BLaER1 treated with 17β-estradiol and CSF1 and Interleukin-3, amounts not matched to agents 10 nM and 100 nM (cell line): ENCODE results near the gene YTHDF2.

Experiments used
- H3K27ac ChIP-seq, 11 experiments: shearing (Covaris generic); formaldehyde crosslinking; 2 replicates each; pipeline ENCODE4 v1.8.1; 2022
- H3K27me3 ChIP-seq, 11 experiments: shearing (Covaris generic); formaldehyde crosslinking; 2 replicates each; pipeline ENCODE4 v1.8.1; 2022
- H3K36me3 ChIP-seq, 11 experiments: shearing (Covaris generic); formaldehyde crosslinking; 2 replicates each; pipeline ENCODE4 v1.8.1; 2022
- H3K4me1 ChIP-seq, 10 experiments: shearing (Covaris generic); formaldehyde crosslinking; 2 replicates each; pipeline ENCODE4 v1.8.1; 2022
- H3K4me2 ChIP-seq, 11 experiments: shearing (Covaris generic); formaldehyde crosslinking; 2 replicates each; pipeline ENCODE4 v1.8.1; 2022
- H3K4me3 ChIP-seq, 10 experiments: shearing (Covaris generic); formaldehyde crosslinking; 2 replicates each; pipeline ENCODE4 v1.8.1; 2022
- H3K9ac ChIP-seq, 11 experiments: shearing (Covaris generic); formaldehyde crosslinking; 2 replicates each; pipeline ENCODE4 v1.8.1; 2022
- H3K9me3 ChIP-seq, 11 experiments: shearing (Covaris generic); formaldehyde crosslinking; replicated peaks in 1 of 11; 2 replicates each; pipeline ENCODE4 v1.8.1; 2022
- H4K20me1 ChIP-seq, 11 experiments: shearing (Covaris generic); formaldehyde crosslinking; 2 replicates each; pipeline ENCODE4 v1.8.1; 2022
- Cebpa-rat ChIP-seq, 11 experiments: shearing (Covaris generic); IDR thresholded peaks; 2 replicates each; pipeline ENCODE4 v1.8.1; 2022

The YTHDF2 gene

GRCh38 chr1:28775121-28775942, 38.6 kb downstream of the YTHDF2 start:
- H3K27ac ChIP-seq = peak overlapping the region in 2 of 11 experiments; percentile 19 to 23; a peak in 3 of 22 replicates

DNA sequence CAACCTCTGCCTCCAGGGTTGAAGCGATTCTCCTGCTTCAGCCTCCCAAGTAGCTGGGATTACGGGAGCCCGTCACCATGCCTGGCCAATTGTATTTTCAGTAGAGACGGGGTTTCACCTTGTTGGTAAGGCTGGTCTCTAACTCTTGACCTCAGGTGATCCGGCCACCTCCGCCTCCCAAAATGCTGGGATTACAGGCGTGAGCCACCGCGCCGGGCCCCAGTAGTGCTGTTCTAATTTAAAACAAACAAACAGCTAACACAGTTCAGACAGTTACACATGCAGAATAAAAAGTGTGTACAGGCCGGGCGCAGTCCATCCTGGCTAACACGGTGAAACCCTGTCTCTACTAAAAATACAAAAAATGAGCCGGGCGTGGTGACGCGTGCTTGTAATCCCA, 39.6 kb downstream of the YTHDF2 start:
- Histone ChIP-seq H4K20me1 (peaks cover 32 to 56% (median 44%) of the 10 kb centered on the region in 11 experiments; a peak in 21 of 22 replicates), H3K36me3 (peaks cover 26 to 51% (median 43%) of the 10 kb centered on the region in 11 experiments), H3K4me2 (no peak overlapping the region), H3K9me3 (no peaks in the 10 kb centered on the region), H3K4me1 (peaks cover 6 to 46% (median 32%) of the 10 kb centered on the region in 10 experiments; a peak in 19 of 20 replicates), H3K9ac (no peak overlapping the region), H3K27me3 (no peaks in the 10 kb centered on the region), H3K4me3 (no peak overlapping the region), H3K27ac (no peak overlapping the region)
- TF ChIP-seq Cebpa-rat (IDR thresholded peaks at IDR 0.05) = no peak

More at GRCh38 chr1:28775121-28775942, 38.6 kb downstream of the YTHDF2 start:
- no peak for TF ChIP-seq Cebpa-rat (IDR thresholded peaks at IDR 0.05)
- H3K36me3 ChIP-seq = peaks cover 34 to 61% (median 53%) of the 10 kb centered on the region in 11 experiments
- H3K4me3 ChIP-seq = peak overlapping the region in 5 of 10 experiments; percentile 7 to 45 (median 35); a peak in 5 of 20 replicates
- peaks cover 42 to 66% (median 54%) of the 10 kb centered on the region in 11 experiments; a peak in 21 of 22 replicates for H4K20me1 ChIP-seq
- no peaks in the 10 kb centered on the region for H3K9me3 ChIP-seq
- peaks cover 6 to 36% (median 26%) of the 10 kb centered on the region in 10 experiments; a peak in 19 of 20 replicates for H3K4me1 ChIP-seq
- H3K4me2 ChIP-seq = peak overlapping the region; percentile 8 to 64 (median 35); a peak in 18 of 22 replicates
- H3K9ac ChIP-seq = peak overlapping the region in 3 of 11 experiments; percentile 0 to 15 (median 4); a peak in 1 of 22 replicates
- H3K27me3 ChIP-seq = no peaks in the 10 kb centered on the region

DNA sequence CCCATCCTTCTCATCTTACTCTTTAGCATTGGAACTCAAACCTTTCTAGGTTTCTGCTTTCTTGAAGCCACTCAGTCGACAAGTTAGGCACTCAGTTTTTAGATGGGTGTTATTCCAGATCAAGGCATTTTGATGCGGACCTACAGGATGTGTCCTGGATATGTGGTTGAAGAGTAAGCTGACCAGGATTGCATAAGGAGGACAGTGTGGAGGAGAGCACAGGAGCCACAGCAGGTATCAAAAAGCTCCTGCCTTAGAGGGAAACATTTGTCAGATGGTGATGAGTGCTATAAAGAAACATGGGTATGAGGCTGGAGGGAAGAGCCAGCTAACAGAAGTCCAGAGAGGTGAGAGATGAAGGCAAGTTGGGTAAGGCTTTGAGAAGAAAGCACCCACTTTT, 41.3 kb downstream of the YTHDF2 start:
- peak overlapping the region in 1 of 11 experiments; percentile 7; a peak in 1 of 22 replicates for H3K4me2 ChIP-seq
- no peaks in the 10 kb centered on the region for H3K9me3 ChIP-seq
- peaks cover 14 to 34% (median 27%) of the 10 kb centered on the region in 11 experiments; a peak in 19 of 22 replicates for H3K36me3 ChIP-seq
- H3K4me1 ChIP-seq = peaks cover 6 to 61% (median 43%) of the 10 kb centered on the region in 10 experiments; a peak in 19 of 20 replicates
- H3K4me3 ChIP-seq = no peak overlapping the region
- no peak overlapping the region for H3K27ac ChIP-seq
- H3K9ac ChIP-seq = no peak overlapping the region
- H3K27me3 ChIP-seq = no peaks in the 10 kb centered on the region
- TF ChIP-seq Cebpa-rat (IDR thresholded peaks at IDR 0.05) = no peak
- peaks cover 15 to 39% (median 27%) of the 10 kb centered on the region in 11 experiments; a peak in 21 of 22 replicates for H4K20me1 ChIP-seq

DNA sequence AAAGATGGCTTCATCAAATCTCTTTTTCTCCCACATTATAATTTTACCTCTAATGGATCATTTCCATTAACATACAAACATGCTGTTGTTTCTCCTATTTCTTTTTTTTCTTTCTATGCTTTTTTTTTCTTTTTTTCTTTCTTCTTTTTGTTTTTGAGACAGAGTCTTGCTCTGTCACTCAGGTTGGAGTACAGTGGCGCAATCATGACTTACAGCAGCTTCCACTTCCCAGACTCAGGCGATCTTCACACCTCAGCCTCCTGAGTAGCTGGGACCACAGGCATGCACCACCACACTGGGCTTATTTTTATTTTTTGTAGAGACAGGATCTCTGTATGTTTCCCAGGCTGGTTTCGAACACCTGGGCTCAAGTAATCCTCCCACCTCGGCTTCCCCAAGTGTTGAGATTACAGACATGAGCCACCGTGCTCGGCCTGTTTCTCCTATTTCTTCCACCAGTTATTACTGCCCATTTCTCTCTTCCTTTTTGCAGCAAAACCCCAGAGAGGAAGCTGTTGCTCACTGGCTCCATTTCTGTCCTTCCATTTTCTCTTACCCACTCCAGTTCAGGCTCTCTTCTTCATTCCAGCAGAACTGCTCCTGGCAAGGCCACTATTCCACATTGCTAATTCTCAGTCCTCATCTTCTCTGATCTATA, 43.1 kb downstream of the YTHDF2 start:
- H3K4me2 ChIP-seq = peak overlapping the region in 10 of 11 experiments; percentile 11 to 75 (median 50); a peak in 19 of 22 replicates
- H3K27me3 ChIP-seq = no peaks in the 10 kb centered on the region

GRCh38 chr1:28781305-28781704, 44.6 kb downstream of the YTHDF2 start:
- peaks cover 17 to 65% (median 43%) of the 10 kb centered on the region in 10 experiments for H3K4me1 ChIP-seq
- H3K27me3 ChIP-seq = no peaks in the 10 kb centered on the region
- no peaks in the 10 kb centered on the region for H3K9me3 ChIP-seq
- H3K4me3 ChIP-seq = no peak overlapping the region
- no peak for TF ChIP-seq Cebpa-rat (IDR thresholded peaks at IDR 0.05)
- peak overlapping the region in 5 of 11 experiments; percentile 47 to 75 (median 66); a peak in 10 of 22 replicates for H3K4me2 ChIP-seq
- H3K36me3 ChIP-seq = peaks cover 0 to 3% (median 0%) of the 10 kb centered on the region in 11 experiments; a peak in 1 of 22 replicates
- peak overlapping the region in 2 of 11 experiments; percentile 48 to 53; a peak in 4 of 22 replicates for H3K27ac ChIP-seq
- peak overlapping the region in 1 of 11 experiments; percentile 22; a peak in 2 of 22 replicates for H3K9ac ChIP-seq
- peaks cover 0 to 6% (median 0%) of the 10 kb centered on the region in 11 experiments; a peak in 3 of 22 replicates for H4K20me1 ChIP-seq

More for the DNA sequence above, 43.1 kb downstream of the YTHDF2 start:
- TF ChIP-seq Cebpa-rat (IDR thresholded peaks at IDR 0.05) = no peak
- H3K4me1 ChIP-seq = peaks cover 6 to 56% (median 39%) of the 10 kb centered on the region in 10 experiments; a peak in 19 of 20 replicates
- peak overlapping the region in 9 of 11 experiments; percentile 15 to 51 (median 40); a peak in 13 of 22 replicates for H3K27ac ChIP-seq
- no peak overlapping the region for H3K4me3 ChIP-seq
- H4K20me1 ChIP-seq = peaks cover 4 to 21% (median 9%) of the 10 kb centered on the region in 11 experiments; a peak in 19 of 22 replicates
- no peaks in the 10 kb centered on the region for H3K9me3 ChIP-seq
- H3K9ac ChIP-seq = no peak overlapping the region; a peak in 1 of 22 replicates
- H3K36me3 ChIP-seq = peaks cover 0 to 17% (median 11%) of the 10 kb centered on the region in 11 experiments; a peak in 10 of 22 replicates

DNA sequence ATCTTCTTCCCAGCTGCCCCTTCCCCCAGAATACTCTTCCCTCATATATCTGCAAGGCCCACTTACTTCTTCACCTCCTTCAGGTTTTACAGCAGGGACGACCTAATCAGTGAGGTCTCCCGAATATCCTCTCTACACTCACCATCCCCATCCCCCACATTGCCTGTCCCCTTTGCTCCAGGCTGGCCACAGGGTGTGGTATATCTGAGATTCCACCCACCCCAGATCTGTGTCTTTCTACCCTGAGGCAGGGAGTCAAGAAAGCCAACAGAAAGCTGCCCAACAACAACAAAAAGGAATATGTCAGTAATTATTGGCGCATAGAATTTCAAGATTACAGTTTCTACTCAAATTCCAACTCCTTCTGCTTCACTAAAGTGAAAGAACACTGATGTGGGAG, 45.3 kb downstream of the YTHDF2 start:
- Histone ChIP-seq H3K4me2 (peak overlapping the region in 5 of 11 experiments; percentile 47 to 75 (median 66); a peak in 10 of 22 replicates), H3K27me3 (no peaks in the 10 kb centered on the region), H4K20me1 (peaks cover 0 to 4% (median 0%) of the 10 kb centered on the region in 11 experiments; a peak in 1 of 22 replicates), H3K36me3 (no peaks in the 10 kb centered on the region), H3K9ac (peak overlapping the region in 2 of 11 experiments; percentile 13 to 22; a peak in 2 of 22 replicates), H3K4me3 (no peak overlapping the region), H3K9me3 (no peaks in the 10 kb centered on the region), H3K27ac (peak overlapping the region in 2 of 11 experiments; percentile 48 to 53; a peak in 4 of 22 replicates), H3K4me1 (peaks cover 17 to 72% (median 46%) of the 10 kb centered on the region in 10 experiments)
- TF ChIP-seq Cebpa-rat (IDR thresholded peaks at IDR 0.05) = no peak

DNA sequence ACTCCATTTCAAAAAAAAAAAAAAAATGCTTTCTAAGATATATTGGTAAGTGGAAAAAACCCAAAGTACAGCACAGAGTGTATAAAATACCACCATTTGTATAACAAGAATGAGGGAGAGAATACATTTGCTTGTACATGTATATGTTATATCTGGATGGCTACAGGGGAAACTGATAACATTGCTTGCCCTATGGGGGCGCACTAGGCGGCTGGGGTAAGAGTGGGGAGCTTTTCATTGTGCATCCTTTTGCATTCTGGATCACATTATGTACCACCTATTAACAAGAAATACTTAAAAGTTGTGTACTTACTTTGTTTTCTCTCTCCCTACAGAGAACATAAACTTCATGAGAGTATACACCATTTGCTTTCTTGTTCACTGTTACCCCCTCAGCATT, 46.6 kb downstream of the YTHDF2 start:
- Histone ChIP-seq H4K20me1 (no peaks in the 10 kb centered on the region), H3K4me1 (peaks cover 17 to 77% (median 44%) of the 10 kb centered on the region in 10 experiments), H3K27me3 (no peaks in the 10 kb centered on the region), H3K27ac (no peak overlapping the region; a peak in 1 of 22 replicates), H3K4me3 (no peak overlapping the region), H3K36me3 (no peaks in the 10 kb centered on the region), H3K9me3 (no peaks in the 10 kb centered on the region), H3K9ac (no peak overlapping the region), H3K4me2 (no peak overlapping the region)
- no peak for TF ChIP-seq Cebpa-rat (IDR thresholded peaks at IDR 0.05)

DNA sequence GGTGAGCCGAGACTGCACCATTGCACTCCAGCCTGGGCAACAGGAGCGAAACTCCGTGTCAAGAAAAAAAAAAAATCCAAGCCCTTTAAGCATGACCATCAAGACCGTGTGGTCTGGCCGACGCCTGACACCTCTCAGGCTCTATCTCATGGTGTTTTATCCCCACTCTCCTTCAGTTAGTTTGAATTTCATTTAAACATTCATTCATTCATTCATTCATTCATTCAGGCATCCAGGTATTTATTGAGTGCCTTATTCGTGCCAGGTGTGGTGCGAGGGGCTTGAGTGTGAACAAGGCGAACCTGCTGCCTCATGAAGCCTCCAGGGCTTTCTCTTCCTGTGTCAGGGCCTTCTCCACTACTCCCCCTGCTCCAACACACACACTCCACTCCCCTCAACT, 52.7 kb downstream of the YTHDF2 start:
- Histone ChIP-seq H3K27me3 (no peaks in the 10 kb centered on the region), H3K4me2 (no peak overlapping the region), H3K36me3 (no peaks in the 10 kb centered on the region), H4K20me1 (no peaks in the 10 kb centered on the region), H3K27ac (no peak overlapping the region), H3K9me3 (no peaks in the 10 kb centered on the region), H3K4me1 (peaks cover 6 to 36% (median 17%) of the 10 kb centered on the region in 10 experiments), H3K9ac (no peak overlapping the region), H3K4me3 (no peak overlapping the region)
- TF ChIP-seq Cebpa-rat (IDR thresholded peaks at IDR 0.05) = no peak
